ENCODE data around the gene PPHLN1. TPM values are rescaled to one million over a fixed set of nuclear protein-coding genes. Genes with fewer than 3 reads are reported as not detected.

PPHLN1 gene
- total RNA-seq, 4 donors from 2014 or later: 48.0 to 63.9 (median 52.2) TPM

DNA sequence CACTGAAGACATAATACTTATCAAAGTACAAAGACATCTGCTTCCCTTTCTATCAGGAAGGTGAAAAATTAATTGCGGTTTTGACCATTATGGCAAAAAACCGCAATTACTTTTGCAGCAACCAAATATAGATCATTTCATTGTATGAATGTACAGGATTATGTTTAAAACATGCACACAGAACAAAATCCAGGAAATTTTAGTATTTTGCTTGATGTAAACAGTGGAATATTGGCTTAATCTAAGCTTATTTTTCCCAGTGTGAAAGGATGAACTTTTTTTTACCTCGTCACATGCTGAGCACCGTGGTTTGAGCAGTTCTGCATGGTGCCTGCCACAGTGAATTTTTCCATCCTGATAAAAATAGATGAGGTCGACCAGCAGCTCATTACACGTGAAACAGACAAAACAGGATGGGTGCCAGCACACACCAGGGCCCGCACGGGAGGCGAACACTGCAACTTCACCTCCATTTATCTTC is 142.4 kb downstream of the PPHLN1 start:
- TF ChIP-seq, protein P1, sequence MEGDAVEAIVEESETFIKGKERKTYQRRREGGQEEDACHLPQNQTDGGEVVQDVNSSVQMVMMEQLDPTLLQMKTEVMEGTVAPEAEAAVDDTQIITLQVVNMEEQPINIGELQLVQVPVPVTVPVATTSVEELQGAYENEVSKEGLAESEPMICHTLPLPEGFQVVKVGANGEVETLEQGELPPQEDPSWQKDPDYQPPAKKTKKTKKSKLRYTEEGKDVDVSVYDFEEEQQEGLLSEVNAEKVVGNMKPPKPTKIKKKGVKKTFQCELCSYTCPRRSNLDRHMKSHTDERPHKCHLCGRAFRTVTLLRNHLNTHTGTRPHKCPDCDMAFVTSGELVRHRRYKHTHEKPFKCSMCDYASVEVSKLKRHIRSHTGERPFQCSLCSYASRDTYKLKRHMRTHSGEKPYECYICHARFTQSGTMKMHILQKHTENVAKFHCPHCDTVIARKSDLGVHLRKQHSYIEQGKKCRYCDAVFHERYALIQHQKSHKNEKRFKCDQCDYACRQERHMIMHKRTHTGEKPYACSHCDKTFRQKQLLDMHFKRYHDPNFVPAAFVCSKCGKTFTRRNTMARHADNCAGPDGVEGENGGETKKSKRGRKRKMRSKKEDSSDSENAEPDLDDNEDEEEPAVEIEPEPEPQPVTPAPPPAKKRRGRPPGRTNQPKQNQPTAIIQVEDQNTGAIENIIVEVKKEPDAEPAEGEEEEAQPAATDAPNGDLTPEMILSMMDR (IDR thresholded peaks at IDR 0.05; ENCODE audit: low read depth): no peak

DNA sequence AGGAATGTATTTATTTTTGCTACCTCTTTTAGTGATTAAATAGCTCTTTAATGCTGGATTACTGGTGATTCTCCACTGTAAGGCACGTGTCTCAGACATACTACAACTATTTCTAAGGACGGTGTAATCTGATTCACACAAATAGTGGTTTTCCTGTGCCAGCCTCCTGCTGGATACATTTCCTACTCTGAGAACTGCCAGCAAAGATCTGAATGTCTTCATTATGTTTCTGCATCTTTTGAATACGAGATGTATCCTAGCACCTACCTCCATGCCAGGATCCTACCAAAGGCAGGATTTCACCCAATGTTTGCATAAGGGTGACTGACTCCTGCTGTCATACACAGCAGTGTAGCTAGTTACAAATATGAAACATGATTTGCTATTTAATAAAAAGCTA is 143.0 kb downstream of the PPHLN1 start:
- TF ChIP-seq, protein P1 (IDR thresholded peaks at IDR 0.05; ENCODE audit: low read depth): no peak

DNA sequence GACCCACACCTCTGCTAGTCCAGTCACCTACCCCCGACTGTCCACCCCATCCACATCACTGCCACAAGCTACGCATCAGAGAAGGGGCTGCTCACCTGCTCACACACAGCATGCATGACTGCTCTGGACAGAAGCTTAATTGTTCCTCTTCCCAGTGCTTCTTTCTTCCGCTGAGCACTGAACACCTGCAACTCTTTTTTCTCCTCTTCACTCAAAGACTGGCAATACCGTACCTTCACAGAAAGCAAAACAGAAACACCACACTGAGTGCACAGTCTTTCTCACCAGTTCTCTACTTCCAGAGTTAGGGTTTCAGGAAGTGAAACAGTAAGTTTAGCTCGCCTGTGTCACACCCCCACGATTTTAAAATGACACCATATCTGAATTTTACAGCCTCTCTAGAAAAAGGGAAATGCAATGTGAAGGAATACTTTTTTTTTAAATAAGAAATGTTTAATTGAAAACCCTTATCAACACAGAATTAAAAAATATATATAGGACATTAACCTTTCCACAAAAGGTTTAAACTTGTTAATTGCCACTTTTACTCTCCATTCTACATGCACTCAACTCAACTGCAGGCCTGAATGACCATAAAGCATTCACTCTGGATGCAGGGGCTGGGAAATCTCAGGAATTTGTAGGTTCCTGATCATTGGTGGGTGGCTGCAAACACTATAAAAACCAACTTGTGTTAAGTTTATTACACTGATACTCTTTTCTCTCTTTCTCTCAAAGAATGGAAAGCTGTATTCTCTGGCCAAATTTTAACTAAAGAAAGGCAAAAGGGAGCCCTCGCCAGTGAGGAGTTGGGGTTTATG is 143.6 kb downstream of the PPHLN1 start:
- TF ChIP-seq, protein P1 (IDR thresholded peaks at IDR 0.05; ENCODE audit: low read depth): no peak

DNA sequence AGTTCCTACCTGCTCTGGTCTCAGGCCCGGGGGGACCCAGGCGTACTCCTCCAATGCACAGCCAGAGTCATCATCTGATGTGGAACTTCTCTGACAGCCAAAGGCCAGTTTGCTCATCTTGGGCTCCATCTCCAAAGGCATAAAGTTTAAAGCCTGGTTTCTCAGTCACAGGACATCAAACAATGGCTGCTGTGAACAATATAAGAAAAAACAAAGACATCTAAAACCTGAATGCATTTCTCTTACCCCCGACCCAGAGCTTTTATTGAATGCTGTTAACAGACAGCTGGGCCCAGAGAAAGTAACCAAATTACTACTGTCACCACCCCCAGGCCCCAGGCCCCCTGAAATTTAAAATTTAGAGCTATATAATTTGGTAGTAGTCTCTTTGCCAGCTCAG is 146.4 kb downstream of the PPHLN1 start:
- TF ChIP-seq, protein P1 (IDR thresholded peaks at IDR 0.05; ENCODE audit: low read depth): no peak

DNA sequence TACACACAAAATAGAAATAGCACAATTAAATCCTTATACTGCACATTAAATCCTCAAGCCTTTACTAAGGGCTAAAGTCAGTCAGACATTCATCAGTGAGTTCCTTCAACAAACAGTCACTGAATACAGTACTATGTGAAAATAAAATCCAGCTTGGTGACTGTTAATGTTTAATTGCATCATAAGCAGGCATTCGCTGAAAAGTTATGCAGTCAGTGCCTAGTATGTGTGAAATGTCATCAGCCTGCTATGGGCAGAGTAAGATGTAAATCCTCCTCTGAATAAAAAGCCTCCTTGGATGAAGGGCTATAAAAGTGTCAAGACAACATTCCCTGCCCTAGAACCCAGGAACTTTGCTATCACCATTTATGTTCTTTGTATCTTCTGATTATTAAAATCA is 147.2 kb downstream of the PPHLN1 start:
- TF ChIP-seq, protein P1 (IDR thresholded peaks at IDR 0.05; ENCODE audit: low read depth): no peak

DNA sequence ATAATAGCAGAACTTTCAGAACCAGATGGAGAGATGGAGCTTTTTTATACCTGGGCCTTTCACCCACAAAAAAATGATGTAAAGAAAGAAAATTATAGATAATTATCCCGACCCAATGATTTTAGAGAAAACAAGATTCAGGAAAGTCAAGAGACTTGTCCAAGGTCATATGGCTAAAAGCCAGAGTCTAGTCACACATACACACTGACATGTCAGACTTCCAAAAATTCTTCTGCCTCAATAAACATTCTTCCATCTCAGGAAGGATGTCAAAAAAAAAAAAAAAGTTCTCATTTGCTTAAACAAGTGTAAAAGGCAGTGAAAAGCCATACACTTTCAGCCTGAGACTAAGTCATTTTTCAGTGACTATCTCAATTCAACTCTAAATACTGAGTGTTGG is 147.6 kb downstream of the PPHLN1 start:
- TF ChIP-seq, protein P1 (IDR thresholded peaks at IDR 0.05; ENCODE audit: low read depth): no peak

DNA sequence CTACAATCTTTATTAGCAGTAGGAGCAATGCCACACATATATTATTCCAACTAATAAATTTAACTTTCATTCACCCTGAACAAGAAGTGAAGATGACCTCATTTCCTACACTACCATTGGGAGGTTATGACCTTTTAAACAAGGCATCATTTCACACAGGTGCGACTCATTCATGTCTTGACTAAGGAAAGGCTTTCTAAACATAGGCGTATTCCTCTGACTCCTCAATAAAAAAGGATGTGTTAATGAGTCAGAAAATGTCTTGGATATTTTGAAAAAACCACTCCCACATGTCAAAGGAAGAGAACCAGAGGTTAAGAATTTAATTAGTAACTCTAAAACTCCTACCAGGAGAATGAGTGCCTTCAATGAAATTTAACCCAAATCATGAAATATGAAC is 148.4 kb downstream of the PPHLN1 start:
- TF ChIP-seq, protein P1 (IDR thresholded peaks at IDR 0.05; ENCODE audit: low read depth): no peak
